Left lobe of liver (tissue), 2 donors: ENCODE results near the gene RIC3. TPM values are rescaled to one million over a fixed set of nuclear protein-coding genes. Genes with fewer than 3 reads are reported as not detected.

ENCODE experiments used
- ATAC-seq: fragments of 200-7000 bp; cut with Tn5 transposase; one replicate; pipeline ENCODE4 v1.9.1; 2020; ENCODE audit warnings: mild to moderate bottlenecking, moderate library complexity
- DNase-seq: peaks from one replicate; pipeline ENCODE4 v3.0.0-alpha.2; 2020; ENCODE audit warnings: low spot score
- total RNA-seq: library from RNA; stranded (reverse); gene quantifications from one replicate; pipeline ENCODE4 v1.2.1, GENCODE V29; 2021
- donor health status: DM: no; HTN: no; CAD: no; lungs with moderate emphysema.
- donor health status: DM: no; HTN: yes; CAD: no.

RIC3 gene, protein sequence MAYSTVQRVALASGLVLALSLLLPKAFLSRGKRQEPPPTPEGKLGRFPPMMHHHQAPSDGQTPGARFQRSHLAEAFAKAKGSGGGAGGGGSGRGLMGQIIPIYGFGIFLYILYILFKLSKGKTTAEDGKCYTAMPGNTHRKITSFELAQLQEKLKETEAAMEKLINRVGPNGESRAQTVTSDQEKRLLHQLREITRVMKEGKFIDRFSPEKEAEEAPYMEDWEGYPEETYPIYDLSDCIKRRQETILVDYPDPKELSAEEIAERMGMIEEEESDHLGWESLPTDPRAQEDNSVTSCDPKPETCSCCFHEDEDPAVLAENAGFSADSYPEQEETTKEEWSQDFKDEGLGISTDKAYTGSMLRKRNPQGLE
- total RNA-seq: 3.4 TPM

DNA sequence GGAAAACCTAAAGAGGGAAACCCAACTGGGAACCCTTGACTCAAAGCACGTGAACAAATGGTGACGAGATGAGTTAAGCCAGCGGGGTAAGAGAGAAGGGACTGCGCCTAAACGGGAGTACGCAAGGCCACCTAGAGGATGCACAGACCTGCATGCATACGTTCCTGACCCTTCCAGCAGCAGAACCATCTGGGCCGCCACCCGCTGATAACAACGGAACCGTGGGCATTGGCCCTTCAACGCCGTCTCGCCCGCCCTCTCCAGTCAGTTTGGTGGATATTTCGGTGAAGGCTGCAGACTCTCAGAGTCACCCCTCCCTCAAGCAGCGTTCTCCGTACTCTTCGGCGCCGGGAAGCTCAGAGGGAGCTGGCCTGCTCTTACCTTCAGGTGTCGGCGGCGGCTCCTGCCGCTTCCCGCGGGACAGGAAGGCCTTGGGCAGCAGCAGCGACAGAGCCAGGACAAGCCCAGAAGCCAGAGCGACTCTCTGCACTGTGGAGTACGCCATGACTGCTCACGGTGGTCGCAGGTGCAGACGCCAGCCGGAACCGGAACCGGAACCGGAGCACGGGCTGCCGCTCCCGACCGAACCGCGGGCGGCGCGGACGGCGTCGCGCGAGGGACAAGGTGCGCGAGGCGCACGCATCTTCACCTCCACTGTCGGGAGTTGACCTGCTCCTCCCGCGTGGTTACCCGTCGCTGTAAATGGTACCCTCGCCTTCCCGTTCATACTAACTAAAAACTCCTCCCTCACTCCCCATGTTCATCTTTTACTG lies at the start of gene RIC3:
Gene RIC3, minus strand, starts transcription at position 541 of the 773 bp plus-strand sequence. Its CDS starts 36 bp downstream, at position 505.
- ATAC-seq (peak; percentile 84), DNase-seq (peak; percentile 48)

DNA sequence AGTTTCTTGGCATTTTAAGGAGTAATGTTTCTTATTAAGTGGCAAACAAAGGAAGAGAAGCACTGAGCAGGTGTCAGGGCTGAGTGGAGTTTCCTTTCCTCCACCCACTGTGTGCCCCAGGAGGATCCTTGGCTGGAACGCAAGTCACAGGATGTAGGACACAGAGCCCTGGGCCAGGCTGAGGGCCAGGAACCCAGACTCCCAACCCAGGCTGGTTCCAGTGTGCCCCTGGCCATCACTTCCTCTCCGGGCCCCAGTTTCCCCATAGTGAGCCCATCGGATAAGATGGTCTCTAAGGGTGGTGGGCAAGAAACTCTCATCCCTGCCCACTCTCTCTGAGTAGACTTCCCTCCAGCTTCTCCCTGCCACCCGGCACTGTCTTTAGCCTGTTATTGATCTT lies 49.6 kb upstream of the RIC3 start:
- DNase-seq (no peak), ATAC-seq (no peak)

DNA sequence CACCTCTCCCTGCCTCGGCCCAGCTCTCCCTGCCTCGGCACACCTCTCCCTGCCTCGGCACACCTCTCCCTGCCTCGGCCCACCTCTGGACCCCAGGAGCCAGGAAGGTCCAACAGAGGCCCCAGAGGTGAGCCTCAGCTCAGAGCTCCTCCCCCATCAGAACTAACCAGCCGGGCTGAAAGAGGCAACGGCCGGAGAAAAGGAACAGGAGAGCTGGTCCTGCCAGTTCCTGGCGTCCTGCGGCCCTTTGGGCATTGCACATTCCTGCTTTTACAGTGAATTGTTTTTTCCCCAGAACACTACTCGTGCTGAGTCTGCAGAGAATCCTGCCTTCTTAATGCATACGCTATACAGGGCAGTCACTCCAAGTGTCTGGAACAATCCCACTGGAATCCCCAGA lies 49.1 kb upstream of the RIC3 start:
- ATAC-seq (no peak), DNase-seq (no peak)

DNA sequence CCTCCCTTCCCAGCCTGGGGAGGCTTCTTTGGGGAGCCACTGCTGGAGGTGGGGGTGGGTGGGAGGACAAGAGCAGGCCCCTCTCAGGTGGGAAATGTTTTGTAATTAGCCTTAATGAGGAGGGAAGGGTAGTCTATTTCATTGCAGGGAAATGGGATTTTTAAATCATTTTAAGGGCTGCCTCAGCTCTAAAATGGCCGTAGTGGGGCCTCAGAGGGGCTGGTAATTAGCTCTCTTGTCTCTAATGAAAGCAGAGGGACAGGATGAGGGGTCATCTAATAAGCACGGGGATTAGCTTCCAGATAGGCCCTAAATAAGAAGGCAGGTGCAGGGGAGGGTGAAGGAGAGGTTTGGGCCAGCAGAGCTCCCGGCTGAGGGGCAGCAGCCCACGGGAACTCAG lies 48.3 kb upstream of the RIC3 start:
- DNase-seq: no peak
- no peak for ATAC-seq

DNA sequence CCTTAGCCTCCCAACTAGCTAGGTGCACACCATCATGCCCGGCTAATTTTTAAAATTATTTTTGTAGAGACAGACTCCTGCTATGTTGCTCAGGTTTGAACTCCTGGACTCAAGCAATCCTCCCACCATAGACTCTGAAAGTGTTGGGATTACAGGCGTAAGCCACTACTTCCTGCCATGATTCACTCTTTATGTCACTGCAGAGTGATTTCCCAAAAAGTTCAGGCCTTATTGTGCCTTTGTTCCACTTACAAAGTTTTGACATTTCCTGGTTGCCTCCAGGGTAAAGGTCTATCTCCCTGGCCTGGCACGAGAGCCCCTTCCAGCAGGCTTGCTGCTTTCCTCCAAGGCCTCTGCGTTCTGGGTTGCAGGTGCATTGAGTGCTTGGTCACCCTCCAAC lies 44.6 kb upstream of the RIC3 start:
- ATAC-seq (peak; percentile 18), DNase-seq (no peak)

DNA sequence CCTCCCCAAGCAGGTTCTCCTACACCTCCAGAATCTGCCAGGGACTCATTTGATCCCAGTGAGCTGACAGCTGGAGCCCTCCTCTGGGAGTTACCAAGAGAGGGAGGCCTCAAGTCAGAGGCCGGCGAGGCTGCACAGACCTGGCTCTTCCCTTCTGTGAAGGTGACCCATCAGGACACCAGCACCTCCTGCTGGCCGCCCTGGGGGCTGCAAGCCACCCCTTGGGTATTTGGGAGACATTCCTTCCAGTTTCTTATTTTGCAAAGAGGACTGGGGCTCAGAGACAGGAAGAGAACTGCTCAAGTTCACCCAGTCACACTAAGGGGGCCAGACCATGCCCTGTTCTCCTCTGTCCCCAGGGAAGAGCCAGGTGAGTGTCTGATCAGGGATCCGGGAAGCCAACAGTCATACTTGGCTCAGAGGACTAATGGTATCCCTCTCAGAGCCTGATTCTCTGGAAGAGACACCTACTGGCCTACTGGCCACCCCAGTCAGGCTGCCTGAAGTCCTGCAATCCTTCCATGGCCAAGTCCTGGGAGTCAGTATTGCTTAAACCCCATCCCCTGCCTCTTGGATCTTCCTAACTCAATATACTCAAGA lies 40.5 kb upstream of the RIC3 start:
- peak; percentile 43 for ATAC-seq
- DNase-seq: no peak

DNA sequence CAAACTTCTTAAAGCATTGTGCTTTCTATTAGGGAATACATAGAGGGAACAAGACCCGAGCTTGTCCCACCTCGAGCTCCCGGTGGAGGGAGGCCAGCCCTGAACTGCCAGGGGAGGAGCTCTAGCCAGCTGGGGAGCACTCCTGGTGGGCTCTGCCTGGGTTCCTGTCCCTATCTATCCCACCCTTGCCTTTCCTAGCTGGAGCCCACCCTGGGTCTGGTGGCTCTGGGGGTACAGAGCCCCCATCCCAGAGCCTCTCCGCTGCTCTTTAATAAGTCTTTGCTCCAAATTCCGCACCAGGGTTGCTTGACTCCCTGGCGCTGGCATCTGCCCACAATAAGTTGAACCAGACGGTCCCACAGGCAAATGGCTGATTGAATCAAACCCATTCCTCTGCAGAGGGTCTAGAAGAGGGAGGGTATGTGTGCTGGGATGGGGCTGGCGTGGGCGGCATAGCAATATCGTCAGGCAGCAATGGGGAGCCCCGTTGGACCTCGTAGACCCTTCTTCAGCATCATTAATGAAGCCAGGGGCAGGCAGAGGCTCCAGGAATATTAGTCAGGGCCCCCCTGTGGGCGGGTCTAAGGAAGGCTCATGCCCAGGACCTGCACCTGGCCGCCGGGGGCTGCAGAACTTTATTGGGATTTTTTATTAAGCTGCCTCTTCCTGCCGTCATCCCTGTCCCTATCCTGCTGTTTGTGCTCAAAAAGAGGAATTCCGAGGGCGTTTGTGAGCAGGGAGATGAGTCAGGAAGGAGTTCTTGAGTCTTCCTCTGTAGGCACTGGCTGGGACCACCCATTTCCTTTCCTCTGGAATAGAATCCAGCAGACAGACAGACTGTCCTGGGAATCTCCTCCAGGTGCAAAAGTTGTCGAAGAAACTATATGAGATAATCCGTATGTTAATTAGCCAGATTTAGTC lies 38.5 kb upstream of the RIC3 start:
- ATAC-seq: no peak
- no peak for DNase-seq

DNA sequence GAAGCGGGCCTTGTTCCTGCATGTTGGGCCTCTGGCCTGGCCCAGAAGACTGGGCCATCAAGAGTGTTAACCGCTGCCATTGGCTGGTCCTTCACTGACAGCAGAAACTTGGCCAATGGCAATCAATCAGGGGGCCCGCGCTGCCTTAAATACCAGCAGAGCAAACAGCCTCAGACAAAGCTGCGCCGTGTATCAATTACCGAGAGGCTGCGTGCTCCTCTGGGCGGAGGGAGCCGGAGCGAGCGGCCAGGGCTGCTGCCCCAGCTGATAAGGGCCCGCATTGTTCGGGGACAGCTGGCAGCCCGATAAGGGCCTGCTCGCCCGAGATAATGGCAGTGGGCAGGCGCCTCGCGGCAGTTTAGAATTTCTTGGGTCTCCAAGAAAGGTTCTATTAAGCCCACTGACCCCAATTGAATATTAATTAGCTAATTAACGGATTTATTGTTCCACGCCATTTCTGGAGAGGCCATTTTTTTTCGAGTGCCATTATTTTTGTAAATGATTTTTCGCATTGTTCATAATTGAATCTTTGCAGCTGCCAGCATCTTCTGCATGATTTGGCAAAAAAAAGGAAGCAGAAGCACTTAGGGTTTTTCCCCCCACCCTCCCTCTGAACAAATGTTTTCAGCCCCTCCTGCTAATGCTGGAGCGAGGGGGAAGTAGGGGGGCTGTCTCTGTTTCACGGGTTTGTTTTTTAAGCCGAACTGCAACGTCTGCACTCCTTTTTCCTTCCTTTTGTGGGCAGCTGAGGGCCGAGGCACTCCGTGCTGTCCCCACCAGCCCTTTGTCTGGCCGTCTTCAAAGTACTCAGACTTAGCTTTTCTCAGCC lies 37.6 kb upstream of the RIC3 start:
- peak; percentile 55 for ATAC-seq
- DNase-seq: peak; percentile 44

DNA sequence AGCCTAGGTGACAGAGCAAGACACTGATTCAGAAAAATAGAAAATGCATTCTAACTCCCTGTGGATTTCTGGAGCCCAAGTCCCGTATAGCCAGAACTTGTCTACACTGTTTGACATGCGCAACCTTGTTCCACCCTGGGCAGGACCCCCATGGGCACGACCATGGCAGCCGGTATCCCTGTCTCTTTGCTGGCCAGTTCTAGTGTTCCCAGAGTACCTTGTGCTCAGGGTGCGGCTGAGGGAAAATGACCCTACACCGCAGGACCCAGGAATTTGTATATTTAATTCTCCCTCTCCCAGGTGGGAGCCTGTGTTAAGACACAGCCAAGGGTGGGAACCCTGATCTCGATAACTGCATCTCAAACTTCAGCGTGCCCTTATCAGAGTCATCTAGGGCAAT lies 36.7 kb upstream of the RIC3 start:
- DNase-seq (peak; percentile 31), ATAC-seq (no peak)

DNA sequence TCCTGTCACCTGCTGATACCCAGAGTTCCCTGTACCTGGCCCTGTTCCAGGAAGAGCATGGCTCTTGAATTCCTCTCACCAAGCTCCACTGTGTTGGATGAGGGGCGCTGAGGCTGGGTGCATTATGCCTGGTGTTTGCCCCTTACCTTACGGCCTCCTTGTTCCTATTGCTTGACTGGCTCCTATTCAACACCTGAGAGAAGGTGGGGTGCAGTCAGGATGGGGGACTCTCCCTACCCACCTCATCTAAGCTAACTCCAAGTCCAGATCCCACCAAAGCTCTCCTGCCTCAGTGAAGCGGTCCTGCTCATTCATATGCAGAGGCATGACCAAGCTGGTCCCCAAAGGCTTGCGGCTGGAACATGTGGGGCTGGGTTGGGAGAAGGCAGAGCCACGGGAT lies 35.8 kb upstream of the RIC3 start:
- no peak for DNase-seq
- ATAC-seq: no peak

DNA sequence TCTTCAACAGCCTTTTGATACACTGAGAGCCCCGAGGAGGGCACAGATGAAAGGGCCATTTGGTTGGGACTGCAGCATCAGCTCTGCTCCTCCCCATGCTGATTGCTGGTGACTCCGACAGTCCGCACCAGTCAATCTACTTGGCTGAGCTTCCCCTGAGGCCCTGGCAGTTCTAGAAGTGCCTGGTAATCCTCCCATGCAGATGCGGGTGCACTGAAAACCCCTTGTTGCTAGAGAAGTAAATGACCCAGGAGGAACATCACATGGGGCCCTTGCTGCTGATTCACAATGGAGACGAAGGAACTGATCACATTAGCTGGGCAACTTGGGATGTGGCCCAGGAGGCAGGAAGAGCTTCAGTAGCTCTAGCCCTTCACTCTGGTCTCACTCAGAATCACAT lies 35.2 kb upstream of the RIC3 start:
- ATAC-seq (no peak), DNase-seq (no peak)

DNA sequence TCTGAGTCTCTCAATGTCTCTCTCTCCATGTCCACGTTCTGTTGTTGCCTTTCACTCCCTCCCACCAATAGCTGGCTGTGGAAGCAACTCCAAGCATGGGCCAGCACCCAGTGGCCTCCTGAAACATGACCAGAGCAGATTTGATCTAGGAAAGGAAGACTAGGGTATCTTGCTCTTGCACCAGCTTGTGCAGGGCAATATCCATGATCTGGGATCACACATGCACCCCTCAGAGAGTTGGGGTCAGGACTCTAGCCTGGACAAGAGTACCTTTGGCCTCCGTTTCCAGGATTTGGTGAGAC lies 34.5 kb upstream of the RIC3 start:
- ATAC-seq: no peak
- DNase-seq: no peak

DNA sequence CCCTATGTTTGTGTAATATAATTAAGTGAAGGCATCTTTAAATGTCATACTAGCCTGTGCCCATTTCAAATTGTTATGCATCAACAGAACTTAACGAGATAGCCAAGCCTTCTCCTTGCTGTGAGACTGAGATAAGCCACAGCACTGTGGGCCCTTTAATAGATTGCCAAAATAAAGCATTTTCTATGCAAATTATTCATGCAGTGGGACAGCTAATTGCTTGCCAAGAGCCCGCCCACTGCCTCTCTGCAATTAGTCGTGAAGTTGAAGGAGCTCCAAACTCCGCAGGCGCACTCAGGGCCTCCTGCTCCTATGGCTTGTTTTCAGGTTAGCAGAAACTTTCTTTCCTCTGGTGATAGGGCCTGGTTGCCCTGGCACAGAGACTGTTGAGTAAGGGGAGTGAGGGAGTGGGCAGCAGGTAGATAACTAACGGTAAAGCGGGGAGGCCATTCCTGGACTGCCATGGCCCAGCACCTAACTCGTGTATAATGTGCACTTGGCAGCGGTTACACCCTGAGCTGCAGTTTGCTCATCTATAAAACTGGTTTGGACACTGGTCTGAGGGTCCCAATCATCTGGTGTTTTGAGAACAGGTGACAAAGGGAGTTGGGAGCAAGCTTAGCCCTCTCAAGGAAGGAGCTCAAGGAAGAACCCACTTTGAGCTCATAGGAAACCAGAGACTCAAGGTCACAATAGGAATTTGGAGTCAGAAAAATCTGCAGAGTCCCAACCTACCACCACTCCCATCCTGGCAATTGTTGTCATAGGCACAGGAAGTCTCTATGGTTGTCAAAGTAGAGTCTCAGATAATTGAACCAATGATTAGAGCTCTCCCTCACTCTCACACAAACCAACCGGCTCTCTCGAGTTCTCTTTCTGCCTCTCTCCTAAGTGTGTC lies 33.9 kb upstream of the RIC3 start:
- ATAC-seq (no peak), DNase-seq (peak; percentile 11)

DNA sequence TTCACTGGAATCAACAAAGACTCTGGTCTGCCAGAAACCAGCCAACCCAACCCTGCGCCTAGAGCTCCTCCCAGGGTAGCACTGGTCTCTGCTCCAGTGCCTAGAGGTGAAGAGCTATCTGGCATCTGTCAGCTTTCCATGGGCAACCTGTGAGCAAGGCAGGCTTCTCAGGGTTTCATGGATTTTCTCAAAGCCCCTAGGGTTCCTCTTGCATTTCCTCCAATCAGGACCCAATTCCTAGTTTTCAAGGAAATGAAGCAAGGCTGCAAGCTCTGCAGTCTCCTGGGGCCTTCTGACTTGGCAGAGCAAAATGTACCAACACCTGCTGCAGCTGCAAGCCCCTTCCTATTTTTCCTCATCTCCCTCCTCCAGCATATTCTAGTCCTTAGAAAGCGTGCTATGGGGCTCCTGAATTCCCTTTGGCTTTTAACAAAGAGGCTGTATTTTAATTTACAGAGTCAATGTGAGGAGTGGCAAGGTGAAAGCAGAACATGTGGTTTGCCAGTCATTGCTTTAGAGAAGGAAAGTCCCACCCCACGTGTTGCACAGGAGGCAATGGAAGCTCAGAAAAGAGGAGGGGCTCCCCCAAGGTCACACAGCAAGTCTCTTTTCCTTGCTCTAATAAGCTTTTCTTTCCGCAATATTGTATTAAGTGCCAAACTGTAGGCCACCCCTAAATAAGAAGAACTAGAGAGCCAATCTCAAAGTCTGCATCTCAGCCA lies 33.0 kb upstream of the RIC3 start:
- no peak for ATAC-seq
- DNase-seq: peak; percentile 7

DNA sequence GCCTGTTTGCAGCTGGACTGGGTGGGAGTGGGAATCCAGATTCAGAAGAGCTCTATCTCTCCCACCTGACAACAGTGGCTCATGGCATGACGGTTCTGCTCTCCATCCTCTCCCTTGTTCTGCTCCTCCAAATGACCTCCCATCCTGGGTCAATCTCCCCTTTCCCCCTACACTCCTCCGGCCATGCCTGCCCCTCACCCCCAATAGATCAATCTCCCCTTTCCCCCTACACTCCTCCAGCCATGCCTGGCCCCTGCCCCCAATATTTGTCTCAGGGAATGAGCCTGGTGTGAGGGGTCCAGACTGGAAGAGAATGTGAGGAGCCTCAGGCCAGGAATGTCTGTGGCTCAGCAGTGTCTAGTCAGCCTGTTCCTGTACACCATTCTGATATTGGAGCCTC lies 30.9 kb upstream of the RIC3 start:
- peak; percentile 1 for DNase-seq

DNA sequence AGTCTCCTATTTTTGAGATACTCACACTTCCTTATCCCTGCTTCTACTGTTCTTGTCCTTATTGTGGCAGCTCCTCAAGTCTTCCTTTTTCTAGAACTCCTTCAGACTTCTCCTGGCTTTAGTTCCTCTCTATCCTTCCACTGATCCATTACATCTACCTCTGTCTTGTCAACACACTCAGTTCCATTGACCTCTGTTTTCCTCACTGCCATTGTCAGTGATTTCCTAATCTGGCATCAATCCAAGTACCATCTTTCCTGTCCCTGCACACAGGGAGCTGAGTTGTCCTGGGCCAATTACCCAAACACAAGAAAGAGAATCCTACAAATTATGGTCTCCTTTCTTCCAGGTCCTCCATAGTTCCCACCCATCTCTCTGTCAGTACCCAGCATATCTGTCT lies 27.9 kb upstream of the RIC3 start:
- DNase-seq: no peak
- ATAC-seq: peak; percentile 60

More for the DNA sequence above, 30.9 kb upstream of the RIC3 start:
- no peak for ATAC-seq

DNA sequence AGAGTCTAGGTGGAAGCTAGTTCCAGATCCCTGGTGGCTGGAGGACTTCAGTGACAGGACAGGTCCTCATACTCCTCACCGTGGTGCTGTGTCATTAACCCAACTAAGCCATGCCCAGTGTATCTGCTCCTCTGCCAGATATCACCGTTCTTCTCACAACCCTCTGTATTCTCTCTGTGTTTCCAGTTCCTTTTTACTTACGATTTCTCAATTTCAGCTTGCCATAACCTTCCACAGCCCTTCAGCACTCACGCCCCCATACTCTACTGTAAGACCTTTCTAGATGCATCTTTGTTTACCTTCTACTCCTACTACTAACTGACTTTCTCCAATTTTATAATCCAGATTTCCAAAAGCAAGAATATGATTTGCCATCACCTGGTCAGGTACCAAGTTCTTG lies 26.1 kb upstream of the RIC3 start:
- DNase-seq (no peak), ATAC-seq (no peak)

DNA sequence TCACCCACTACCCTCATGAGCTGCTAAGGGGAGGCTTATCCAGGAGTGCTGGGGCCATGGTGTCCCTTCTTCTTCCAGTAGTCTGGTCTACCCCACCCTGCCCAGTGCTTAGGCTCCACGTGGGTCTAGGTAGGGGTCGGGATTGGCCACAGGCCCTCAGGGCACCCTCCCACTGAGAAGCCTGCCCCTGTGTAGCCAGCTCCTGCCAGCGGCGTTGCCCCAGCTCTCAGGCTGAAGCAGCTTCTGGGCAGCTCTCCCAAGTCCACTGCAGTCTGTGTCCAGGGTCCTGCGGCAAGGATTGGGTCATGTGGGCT lies 24.0 kb upstream of the RIC3 start:
- ATAC-seq: peak; percentile 35
- DNase-seq: no peak
